IMR-90 (cell line): ENCODE measurements around the gene CCDC85B.

Experiments used
- MXI1 ChIP-seq: IDR thresholded peaks from 2 replicates; pipeline ENCODE4 v1.6.1; 2012; ENCODE audit warnings: low read depth, mild to moderate bottlenecking, low read length, moderate library complexity, borderline replicate concordance
- TF ChIP-seq, protein P1 (sequence below): conservative IDR thresholded peaks from 2 replicates; pipeline ENCODE4 v1.5.1; 2012; ENCODE audit warnings: mild to moderate bottlenecking, low read depth, low read length, improper control_type of control experiment

DNA sequence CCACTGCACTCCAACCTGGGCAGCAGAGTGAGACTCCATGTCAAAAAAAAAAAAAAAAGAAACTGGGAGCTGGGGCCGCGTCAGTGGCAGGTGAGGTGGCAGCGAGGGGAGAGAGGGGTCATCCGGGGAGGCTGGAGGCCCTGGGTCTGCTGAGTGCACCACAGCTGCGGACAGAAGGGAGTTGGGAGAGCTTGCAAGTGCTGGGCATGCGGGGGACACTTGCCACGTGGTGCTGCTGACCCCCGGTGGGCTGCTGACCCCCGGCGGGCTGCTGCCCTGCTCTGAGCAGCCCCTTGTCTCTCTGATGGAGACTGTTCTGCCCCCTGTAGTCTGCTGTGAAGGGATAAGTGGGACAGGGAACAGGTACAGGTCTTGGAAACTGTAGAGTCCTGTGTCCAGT lies 31.4 kb downstream of the CCDC85B start:
- TF ChIP-seq, protein P1, sequence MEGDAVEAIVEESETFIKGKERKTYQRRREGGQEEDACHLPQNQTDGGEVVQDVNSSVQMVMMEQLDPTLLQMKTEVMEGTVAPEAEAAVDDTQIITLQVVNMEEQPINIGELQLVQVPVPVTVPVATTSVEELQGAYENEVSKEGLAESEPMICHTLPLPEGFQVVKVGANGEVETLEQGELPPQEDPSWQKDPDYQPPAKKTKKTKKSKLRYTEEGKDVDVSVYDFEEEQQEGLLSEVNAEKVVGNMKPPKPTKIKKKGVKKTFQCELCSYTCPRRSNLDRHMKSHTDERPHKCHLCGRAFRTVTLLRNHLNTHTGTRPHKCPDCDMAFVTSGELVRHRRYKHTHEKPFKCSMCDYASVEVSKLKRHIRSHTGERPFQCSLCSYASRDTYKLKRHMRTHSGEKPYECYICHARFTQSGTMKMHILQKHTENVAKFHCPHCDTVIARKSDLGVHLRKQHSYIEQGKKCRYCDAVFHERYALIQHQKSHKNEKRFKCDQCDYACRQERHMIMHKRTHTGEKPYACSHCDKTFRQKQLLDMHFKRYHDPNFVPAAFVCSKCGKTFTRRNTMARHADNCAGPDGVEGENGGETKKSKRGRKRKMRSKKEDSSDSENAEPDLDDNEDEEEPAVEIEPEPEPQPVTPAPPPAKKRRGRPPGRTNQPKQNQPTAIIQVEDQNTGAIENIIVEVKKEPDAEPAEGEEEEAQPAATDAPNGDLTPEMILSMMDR, result no peak
- TF ChIP-seq MXI1, result no peak
